Measurements from ENCODE around the gene MPC2.
"Not testable (repeated sequence)": the region's sequence is repeated elsewhere in the genome, so short reads cannot be mapped to it uniquely, and the experiment has no call there.

GRCh38 chr1:167887187-167887586 is 49.7 kb downstream of the MPC2 start:
- TF ChIP-seq CTCF, EP300 (IDR thresholded peaks at IDR 0.05): not testable (repeated sequence)
